GM10266 (cell line): Measurements from ENCODE around the gene COL2A1.

ENCODE experiments used
- DNase-seq: peaks from one replicate; pipeline ENCODE4 v3.0.0; 2012; ENCODE audit errors: extremely low spot score
- CTCF ChIP-seq: IDR thresholded peaks from 2 replicates; pipeline ENCODE4 v1.5.1; 2012; ENCODE audit warnings: mild to moderate bottlenecking, low read depth; ENCODE audit not compliant: control insufficient read depth, insufficient read depth; ENCODE audit errors: missing control alignments

COL2A1 gene

GRCh38 chr12:48003226-48004052 lies 837 bp downstream of the COL2A1 start:
- peak; percentile 30 for DNase-seq
- no peak for TF ChIP-seq CTCF

DNA sequence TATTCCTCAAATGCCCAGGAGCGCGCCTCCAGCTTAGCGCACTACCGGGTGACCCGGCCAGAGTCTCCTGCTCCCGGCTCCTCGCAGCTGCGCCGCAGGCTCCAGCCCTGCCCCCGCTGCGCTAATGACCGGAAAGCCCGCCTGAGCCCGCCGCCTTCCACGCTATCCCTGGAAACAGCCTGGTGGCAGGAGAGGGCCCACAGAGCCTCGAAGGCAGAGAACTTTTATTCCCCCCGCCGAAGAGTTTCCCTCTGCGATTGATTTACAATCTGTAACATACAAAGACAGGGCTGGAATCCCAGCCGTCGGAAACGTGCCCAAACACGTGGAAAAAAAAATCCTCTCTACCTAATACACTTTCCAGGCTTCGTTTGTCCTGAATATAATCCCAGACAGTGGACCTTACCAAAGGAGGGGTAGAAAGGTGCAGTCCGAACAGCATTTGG lies 1.5 kb downstream of the COL2A1 start:
- TF ChIP-seq CTCF: no peak
- no peak for DNase-seq

DNA sequence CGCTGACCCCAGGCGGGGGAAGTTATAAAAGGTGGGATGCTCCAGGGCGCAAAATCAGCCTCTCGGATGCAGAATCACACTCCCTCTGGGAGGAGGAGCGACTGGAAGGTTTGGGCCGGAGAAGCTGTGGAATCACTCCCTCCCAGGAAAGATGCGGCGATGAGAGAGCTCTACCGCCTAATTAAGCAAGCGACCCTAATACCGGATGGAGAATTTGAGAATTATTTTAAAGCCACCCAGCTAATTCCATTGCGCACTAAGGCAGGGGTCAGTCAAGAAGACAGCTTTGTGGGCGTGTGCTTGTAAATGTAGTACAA lies 1.9 kb downstream of the COL2A1 start:
- no peak for TF ChIP-seq CTCF
- DNase-seq: no peak

GRCh38 chr12:48001505-48002413 lies 2.5 kb downstream of the COL2A1 start:
- no peak for TF ChIP-seq CTCF
- DNase-seq: peak; percentile 35

GRCh38 chr12:48000878-48001504 lies 3.3 kb downstream of the COL2A1 start:
- TF ChIP-seq CTCF: no peak
- DNase-seq: no peak

- no peak for DNase-seq
- no peak for TF ChIP-seq CTCF
Observed at GRCh38 chr12:47999816-48000215, 4.5 kb downstream of the COL2A1 start.
